Retinal pigment epithelial cell (primary cell): ENCODE results near the gene SERP2.
A peak's percentile ranks its signal among the peaks of the same experiment; 100 is the strongest.

ENCODE experiments used
- DNase-seq: peaks from one replicate; pipeline ENCODE4 v3.0.0-alpha.2; 2010; ENCODE audit warnings: low read depth
- H3K4me3 ChIP-seq: 2 replicates; pipeline ENCODE4 v1.5.1; 2011; ENCODE audit warnings: mild to moderate bottlenecking, low read length, control low read depth, moderate library complexity
- CTCF ChIP-seq: conservative IDR thresholded peaks from 2 replicates; pipeline ENCODE4 v1.5.1; 2011; ENCODE audit warnings: low read depth, low read length, control low read depth, inconsistent platforms

The SERP2 gene

GRCh38 chr13:44433863-44434765 is 60.5 kb downstream of the SERP2 start:
- TF ChIP-seq CTCF = no peak
- peak overlapping the region; percentile 55 for H3K4me3 ChIP-seq
- no peak for DNase-seq

GRCh38 chr13:44434766-44435141 is 61.1 kb downstream of the SERP2 start:
- H3K4me3 ChIP-seq = peak overlapping the region; percentile 55
- TF ChIP-seq CTCF = no peak
- DNase-seq = no peak

- peak; percentile 96 for DNase-seq
- peak overlapping the region; percentile 84 for H3K4me3 ChIP-seq
- TF ChIP-seq CTCF = no peak
Measured at GRCh38 chr13:44435142-44435918, 61.7 kb downstream of the SERP2 start.

- no peak for TF ChIP-seq CTCF
- no peak for DNase-seq
- peak overlapping the region; percentile 84 for H3K4me3 ChIP-seq
Measured at GRCh38 chr13:44435919-44436510, 62.4 kb downstream of the SERP2 start.

GRCh38 chr13:44436589-44437337 is 63.1 kb downstream of the SERP2 start:
- DNase-seq = peak; percentile 79
- no peak for TF ChIP-seq CTCF

GRCh38 chr13:44437356-44438233 is 64.0 kb downstream of the SERP2 start:
- TF ChIP-seq CTCF = peak; percentile 19
- peak overlapping the region; percentile 84 for H3K4me3 ChIP-seq
- no peak for DNase-seq

More at GRCh38 chr13:44436589-44437337, 63.1 kb downstream of the SERP2 start:
- peak overlapping the region; percentile 84 for H3K4me3 ChIP-seq
